ENCODE measurements around the gene CD8B. TPM values are rescaled to one million over a fixed set of nuclear protein-coding genes. Genes with fewer than 3 reads are reported as not detected.

Gene CD8B
- total RNA-seq, result not detected in 2 replicates

DNA sequence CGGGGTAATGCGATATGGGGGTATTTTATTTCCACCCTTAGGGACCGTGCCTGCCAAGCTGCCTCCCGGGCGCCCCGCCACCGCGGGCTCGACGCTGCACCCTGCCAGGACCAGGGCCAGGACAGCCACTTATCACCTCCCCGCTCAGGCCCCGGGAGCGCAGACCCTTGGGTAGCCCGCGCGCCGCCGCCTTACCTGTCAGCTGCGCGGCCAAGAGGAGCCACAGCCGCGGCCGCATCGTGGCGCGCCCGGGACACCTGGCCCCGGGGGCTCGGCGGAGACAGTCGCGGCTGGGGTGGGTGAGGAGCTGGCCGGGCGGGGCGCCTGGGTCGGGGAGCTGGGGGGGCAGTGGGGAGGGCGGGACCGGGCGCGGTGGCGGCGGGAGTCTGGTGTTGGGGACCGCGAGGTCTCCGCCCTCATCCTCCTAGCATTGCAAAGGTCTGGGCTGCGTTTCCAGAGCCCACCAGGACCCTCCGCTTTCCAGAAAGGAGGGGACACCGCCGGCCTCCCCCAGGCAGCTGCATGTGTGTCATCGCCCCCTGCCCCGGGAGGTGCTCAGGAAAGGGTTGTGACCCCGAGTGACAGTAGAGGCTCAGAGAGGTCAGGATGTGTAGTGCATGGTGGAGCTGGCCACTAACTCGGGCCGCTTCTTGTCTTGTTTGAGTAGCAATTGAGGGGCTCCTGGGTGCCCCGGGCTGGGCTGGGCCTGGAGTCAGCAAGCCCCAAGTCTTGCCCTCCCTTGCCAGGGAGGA is at the start of gene CD8B:
CD8B (minus strand) TSS at position 259 of the 752 bp plus-strand sequence; CDS start at position 238, 21 bp downstream.

DNA sequence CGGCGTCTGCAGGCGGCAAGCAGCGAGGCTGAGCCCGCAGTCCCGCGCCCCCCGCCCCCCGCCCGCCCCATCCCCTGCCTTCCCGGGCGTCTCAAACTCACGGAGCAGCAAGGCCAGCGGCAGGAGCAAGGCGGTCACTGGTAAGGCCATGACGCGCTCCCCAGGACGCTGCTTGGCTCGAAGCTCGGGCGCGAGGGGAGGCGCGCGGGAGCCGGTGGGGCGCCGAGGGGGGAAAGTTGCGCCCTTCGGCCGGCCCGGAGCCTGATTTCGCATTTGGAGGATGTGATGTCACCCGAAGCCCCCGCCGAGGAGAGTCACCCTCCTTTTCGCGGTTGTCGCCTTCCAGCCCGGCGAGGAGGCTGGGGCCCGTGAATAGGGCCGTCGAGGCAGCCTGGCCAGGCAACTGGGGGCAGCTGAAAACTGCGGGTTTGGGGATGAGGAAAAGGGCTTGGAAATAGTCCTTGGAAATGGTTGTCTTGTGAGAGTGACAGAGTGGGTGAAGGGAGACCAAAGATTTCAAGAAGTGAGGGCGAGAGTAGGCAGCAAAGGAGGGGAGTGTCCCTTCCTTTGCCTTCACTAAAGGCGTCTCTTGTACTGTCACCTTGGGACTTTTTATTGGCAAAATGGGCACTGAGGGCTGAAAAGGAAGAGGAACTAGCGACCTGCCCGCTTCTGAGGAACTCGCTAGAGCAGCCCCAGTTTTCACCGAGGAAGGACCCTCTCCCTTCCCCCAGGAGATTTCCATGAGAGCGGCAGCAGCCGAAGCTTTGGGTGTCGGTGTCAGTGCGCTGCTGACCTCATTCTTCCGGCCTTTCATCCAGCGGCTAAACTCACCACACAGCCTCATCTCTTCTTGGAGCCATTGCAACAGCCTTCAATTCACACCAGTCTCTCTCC is 70.8 kb downstream of the CD8B start, which contains the start of gene CD8A:
CD8A (minus strand) TSS at position 238 of the 897 bp plus-strand sequence; CDS start at position 150, 88 bp downstream.

Other genes with a start within 250 kb of the CD8B start
- 18.1 and 24.1 TPM in 2 replicates for gene RNF103, start 238.0 kb downstream of the CD8B start, total RNA-seq
- 17.8 and 20.6 TPM in 2 replicates for gene RMND5A, start 141.6 kb downstream of the CD8B start, total RNA-seq
- gene CD8A, start 71.0 kb downstream of the CD8B start, total RNA-seq, result 0.07 TPM in 1 of 2 replicates, not detected in the other
- gene RGPD1, start 80.2 kb upstream of the CD8B start, total RNA-seq, result 0.53 and 3.5 TPM in 2 replicates
- gene PLGLB1, start 160.0 kb upstream of the CD8B start, total RNA-seq, result 0.33 and 0.40 TPM in 2 replicates